GM18526 (cell line): ENCODE measurements around the gene USP53.

Experiments
- POLR2A ChIP-seq: IDR thresholded peaks from 3 replicates; pipeline ENCODE4 v1.6.1; 2011; ENCODE audit not compliant: insufficient read length; ENCODE audit errors: extremely low read depth

The USP53 gene

GRCh38 chr4:119211867-119212233 is 663 bp upstream of the USP53 start:
- no peak for TF ChIP-seq POLR2A

- TF ChIP-seq POLR2A = no peak
Measured at GRCh38 chr4:119212964-119213606, 572 bp downstream of the USP53 start.

GRCh38 chr4:119218093-119218492 is 5.6 kb downstream of the USP53 start:
- no peak for TF ChIP-seq POLR2A

GRCh38 chr4:119221412-119221811 is 8.9 kb downstream of the USP53 start:
- TF ChIP-seq POLR2A = no peak

GRCh38 chr4:119227690-119228089 is 15.2 kb downstream of the USP53 start:
- TF ChIP-seq POLR2A = no peak

DNA sequence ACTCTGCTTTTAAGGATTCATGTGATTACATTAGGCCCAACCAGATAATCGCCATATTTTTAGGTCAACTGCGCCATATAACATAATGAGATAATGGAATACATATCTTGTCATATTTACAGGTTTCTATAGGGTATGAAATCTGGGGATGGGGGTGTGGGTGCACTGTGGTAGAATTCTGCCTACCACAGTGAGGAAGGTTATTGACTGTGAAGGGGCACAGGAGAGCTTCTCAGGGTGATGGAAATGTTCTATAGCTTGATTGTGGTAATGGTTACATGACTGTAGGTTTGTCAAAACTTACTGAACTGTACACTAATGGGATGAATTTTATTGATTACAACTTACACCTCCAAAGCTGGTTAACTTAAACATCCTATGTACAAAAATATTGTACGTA is 15.9 kb downstream of the USP53 start:
- no peak for TF ChIP-seq POLR2A

- no peak for TF ChIP-seq POLR2A
Measured at GRCh38 chr4:119229908-119230687, 17.6 kb downstream of the USP53 start.

DNA sequence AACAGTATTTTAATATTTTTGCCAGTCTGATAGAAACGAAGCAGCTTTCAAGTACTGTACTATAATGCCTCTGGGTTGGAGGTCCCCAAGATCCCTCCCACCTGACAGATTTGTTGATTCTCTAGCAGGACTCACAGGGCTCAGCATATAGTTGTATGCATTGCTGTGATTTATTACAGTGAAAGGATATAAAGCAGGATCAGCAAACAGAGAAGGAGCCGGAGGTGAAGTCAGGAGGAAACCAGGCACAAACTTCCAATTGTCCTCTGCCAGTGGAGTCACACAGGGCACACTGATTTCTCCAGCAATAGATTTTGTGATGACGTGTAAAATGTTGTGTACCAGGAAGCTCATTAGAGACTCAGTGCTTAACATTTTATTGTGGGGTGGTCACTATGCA is 19.0 kb downstream of the USP53 start:
- TF ChIP-seq POLR2A = no peak

DNA sequence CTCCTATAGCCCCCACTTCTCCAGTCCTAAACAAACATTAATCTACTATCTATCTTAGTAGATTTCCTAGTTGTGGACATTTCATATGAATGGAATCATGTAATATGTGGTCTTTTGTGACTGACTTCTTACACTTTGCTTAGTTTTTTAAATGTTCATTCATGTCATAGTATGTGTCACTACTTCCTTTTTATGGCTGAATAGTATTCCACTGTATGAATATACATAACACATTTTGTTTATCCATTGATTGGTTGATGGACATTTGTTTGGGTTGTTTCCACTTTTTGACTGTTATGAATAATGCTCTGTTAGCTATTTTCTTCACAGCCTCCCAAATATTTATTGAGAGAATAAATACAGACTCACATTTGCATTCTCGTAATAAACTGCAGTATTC is 19.8 kb downstream of the USP53 start:
- no peak for TF ChIP-seq POLR2A

DNA sequence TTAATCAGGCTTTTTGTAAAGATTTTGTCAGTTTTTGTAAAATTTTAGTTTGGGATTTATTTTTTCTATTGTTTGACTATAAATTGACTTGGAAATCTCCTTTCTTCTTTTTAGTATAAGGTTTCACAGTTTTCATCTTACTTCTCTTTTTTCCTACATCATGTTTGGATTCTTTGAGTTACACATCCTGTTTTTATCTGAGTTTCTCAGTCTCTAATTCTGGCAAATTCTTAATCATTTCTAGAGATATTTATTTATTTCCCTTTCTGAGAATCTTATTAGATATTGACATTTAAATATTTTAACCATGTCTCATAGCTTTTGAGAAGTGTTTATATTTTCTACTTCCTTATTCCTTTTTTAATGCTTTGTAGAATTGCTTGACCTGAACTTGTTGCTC is 20.7 kb downstream of the USP53 start:
- no peak for TF ChIP-seq POLR2A

DNA sequence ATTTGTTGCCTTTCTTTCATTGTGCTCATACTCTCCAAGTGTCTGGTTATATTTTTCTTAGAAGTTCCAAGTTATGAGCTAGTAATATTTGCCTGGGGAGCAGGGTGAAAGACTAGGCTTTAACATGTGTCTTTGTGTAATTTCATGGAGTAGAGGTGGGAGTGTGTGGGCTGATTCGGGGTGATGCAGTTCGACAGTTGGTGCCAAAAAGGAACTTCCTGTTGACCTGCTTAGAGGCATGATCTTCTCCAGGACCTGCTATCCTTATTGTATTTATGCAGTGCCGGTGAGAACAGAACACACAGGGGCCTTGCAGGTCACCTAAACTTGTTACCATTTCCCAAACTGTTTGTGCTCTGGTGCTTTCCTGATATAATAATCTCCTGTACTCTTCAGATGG is 21.2 kb downstream of the USP53 start:
- TF ChIP-seq POLR2A = no peak

DNA sequence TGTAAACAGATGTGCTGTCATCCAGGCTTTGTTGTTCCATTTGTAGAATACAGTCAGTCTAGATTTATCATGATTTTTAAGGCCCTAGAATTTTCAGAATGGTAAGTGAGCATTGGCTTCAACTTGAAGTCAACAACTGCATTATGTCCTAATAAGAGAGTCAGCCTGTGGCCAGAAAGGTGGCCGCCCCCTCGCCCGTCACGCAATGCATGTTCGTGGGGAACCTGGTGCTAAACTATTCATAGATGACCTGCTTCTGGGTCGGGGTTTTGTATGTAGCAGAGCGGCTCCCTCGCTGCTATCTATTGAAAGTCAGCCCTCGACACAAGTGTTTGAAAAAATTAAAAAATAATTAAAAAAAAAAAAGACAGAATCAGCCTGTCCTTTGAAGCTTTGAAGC is 24.7 kb downstream of the USP53 start:
- no peak for TF ChIP-seq POLR2A

DNA sequence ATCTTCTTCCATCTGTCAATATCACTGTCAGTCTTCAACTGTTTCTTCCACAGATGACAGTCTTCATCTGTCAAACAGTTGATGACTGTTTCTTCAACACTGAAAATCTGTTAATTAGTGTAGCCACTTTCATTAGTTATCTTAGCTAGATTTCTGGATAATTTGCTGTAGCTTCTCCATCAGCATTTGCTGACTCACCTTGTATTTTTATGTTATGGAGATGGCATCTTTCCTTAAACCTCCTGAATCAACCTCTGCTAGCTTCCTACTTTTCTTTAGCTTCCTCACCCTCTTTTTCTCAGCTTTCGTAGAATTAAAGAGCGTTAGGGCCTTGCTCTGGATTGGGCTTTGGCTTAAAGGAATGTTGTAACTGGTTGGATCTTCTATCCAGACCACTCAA is 25.1 kb downstream of the USP53 start:
- no peak for TF ChIP-seq POLR2A

DNA sequence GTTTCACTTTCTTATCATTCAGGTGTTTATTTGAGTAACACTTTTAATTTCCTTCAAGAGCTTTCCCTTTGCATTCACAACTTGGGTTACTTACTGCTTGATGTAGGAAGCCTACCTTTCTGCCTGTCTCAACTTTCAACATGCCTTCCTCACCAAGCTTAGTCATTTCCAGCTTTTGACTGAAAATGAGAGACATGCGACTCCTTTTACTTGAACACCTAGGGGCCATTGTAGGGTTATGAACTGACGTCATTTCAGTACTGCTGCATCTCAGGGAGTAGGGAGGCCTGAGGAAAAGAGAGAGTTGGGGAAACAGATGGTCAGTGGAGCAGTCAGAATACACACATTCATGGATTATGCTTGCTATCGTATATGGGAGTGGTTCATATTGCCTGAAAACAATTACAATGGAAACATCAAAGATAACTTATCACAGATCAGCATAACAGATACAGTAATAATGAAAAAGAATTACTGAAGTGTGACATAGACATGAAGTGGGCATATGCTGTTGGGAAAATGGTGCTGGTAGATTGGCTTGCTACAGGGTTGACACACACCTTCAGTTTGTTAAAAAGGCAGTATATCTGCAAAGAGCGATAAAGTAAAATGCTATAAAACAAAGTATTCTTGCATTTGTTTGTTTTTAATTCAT is 25.7 kb downstream of the USP53 start:
- TF ChIP-seq POLR2A = no peak

DNA sequence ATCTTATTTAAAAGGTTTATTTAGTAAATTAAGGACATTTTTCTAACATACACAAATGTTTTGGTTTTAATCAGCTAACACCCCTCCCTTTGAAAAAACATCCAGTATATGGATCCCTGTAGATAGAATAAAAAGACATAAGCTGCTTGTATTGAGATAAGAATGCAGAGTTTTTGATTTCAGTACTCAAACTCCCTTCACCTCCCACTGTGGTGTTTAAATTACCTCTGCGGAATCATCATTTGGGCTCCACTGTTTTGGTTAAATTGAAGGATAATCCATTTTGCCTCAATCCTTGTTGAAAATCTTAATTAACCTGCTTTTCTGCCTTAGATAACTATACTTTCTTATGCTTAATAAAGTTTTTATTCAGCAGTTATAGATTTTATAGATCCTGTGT is 27.6 kb downstream of the USP53 start:
- TF ChIP-seq POLR2A = no peak

DNA sequence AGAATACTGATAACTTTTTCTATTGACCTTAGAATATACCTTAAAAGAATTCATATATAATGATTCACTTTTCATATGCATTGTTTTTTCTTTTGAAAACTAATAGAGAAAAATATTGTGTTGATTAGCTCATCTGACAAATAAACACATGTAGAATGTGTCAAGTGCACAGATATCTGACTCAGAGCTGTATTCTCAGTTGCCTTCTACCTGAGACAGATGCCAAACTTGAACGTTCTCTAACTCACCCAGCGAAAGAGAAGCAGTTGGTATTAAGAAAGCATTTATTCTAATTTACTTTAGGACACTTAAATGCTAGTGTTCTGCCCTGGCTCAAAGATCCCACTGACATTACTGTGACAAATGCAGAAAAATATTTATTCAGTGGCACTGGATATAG is 28.1 kb downstream of the USP53 start:
- no peak for TF ChIP-seq POLR2A
